SIG-M5 treated with dmso at 0.1 percent for 504 hours (cell line): Measurements from ENCODE around the gene SAMD3.
"Not testable (repeated sequence)": the region's sequence is repeated elsewhere in the genome, so short reads cannot be mapped to it uniquely, and the experiment has no call there.

Source experiments
- DNase-seq: peaks from one replicate; lab custom pipeline; 2025; ENCODE audit not compliant: unreplicated experiment; lab: John Stamatoyannopoulos, UW

Gene SAMD3

GRCh38 chr6:130212215-130212874 lies 10.4 kb downstream of the SAMD3 start:
- no peak for DNase-seq

GRCh38 chr6:130211691-130212090 lies 11.1 kb downstream of the SAMD3 start:
- no peak for DNase-seq

GRCh38 chr6:130207979-130208649 lies 14.6 kb downstream of the SAMD3 start:
- DNase-seq = no peak

GRCh38 chr6:130206479-130206878 lies 16.3 kb downstream of the SAMD3 start:
- DNase-seq = no peak

GRCh38 chr6:130204322-130204721 lies 18.4 kb downstream of the SAMD3 start:
- DNase-seq = no peak

- no peak for DNase-seq
Measured at GRCh38 chr6:130203370-130203769, 19.4 kb downstream of the SAMD3 start.

GRCh38 chr6:130202782-130203181 lies 20.0 kb downstream of the SAMD3 start:
- no peak for DNase-seq

GRCh38 chr6:130200020-130200419 lies 22.7 kb downstream of the SAMD3 start:
- DNase-seq = no peak

GRCh38 chr6:130198483-130199035 lies 24.2 kb downstream of the SAMD3 start:
- no peak for DNase-seq

- DNase-seq = not testable (repeated sequence)
Measured at GRCh38 chr6:130197816-130198482, 24.8 kb downstream of the SAMD3 start.

- not testable (repeated sequence) for DNase-seq
Measured at GRCh38 chr6:130194434-130194833, 28.3 kb downstream of the SAMD3 start.

- DNase-seq = no peak
Measured at GRCh38 chr6:130190701-130191690, 31.8 kb downstream of the SAMD3 start.

GRCh38 chr6:130189531-130190397 lies 33.0 kb downstream of the SAMD3 start:
- no peak for DNase-seq

- DNase-seq = no peak
Measured at GRCh38 chr6:130188207-130188899, 34.4 kb downstream of the SAMD3 start.

- no peak for DNase-seq
Measured at GRCh38 chr6:130187335-130188206, 35.2 kb downstream of the SAMD3 start.

GRCh38 chr6:130185658-130186057 lies 37.1 kb downstream of the SAMD3 start:
- no peak for DNase-seq

- DNase-seq = no peak
Measured at GRCh38 chr6:130183271-130184222, 39.2 kb downstream of the SAMD3 start.
